Keratinocyte (primary cell): ENCODE data around the gene SLC25A30.
"Not testable (repeated sequence)": the region's sequence is repeated elsewhere in the genome, so short reads cannot be mapped to it uniquely, and the experiment has no call there.

ENCODE experiments used
- EZH2 ChIP-seq: IDR thresholded peaks from one replicate; pipeline ENCODE4 v1.6.1; 2012; ENCODE audit warnings: inconsistent platforms, mild to moderate bottlenecking, low read length, moderate library complexity
- TF ChIP-seq, protein P1 (sequence below), 3 experiments: IDR thresholded peaks in 1 of 3; conservative IDR thresholded peaks in 1 of 3; optimal IDR thresholded peaks in 1 of 3; 2 replicates in 2 of 3; 3 replicates in 1 of 3; pipeline versions ENCODE3 to v1.5.1; 2011; ENCODE audit warnings: low read length in 3 of 3, mild to moderate bottlenecking in 3 of 3, moderate library complexity in 2 of 3, control low read depth in 1 of 3, inconsistent platforms in 1 of 3; ENCODE audit not compliant: insufficient read depth in 2 of 3; ENCODE audit errors: extremely low read depth in 1 of 3

DNA sequence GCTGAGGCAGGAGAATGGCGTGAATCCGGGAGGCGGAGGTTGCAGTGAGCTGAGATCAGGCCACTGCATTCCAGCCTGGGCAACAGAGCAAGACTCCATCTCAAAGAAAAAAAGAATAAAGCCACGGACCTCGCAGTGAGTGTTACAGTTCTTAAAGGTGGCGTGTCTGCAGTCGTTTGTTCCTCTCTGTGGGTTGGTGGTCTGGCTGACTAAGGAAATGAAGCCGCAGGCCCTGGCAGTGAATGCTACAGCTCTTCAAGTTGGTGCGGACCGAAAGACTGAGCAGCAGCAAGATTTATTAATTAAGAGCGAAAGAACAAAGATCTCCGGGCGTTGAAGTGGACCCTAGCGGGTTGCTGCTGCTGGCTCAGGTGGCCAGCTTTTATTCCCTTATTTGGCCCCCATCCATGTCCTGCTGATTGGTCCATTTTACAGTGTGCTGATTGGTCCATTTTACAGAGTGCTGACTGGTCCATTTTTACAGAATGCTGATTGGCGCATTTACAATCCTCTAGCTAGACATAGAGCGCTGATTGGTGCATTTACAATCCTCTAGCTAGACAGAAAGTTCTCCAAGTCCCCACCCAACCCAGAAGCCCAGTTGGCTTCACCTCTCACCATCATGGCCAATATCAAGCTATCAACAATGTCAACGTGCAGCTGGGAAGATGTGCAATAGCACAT, 31.1 kb downstream of the SLC25A30 start:
- not testable (repeated sequence) for TF ChIP-seq EZH2
- TF ChIP-seq, protein P1, sequence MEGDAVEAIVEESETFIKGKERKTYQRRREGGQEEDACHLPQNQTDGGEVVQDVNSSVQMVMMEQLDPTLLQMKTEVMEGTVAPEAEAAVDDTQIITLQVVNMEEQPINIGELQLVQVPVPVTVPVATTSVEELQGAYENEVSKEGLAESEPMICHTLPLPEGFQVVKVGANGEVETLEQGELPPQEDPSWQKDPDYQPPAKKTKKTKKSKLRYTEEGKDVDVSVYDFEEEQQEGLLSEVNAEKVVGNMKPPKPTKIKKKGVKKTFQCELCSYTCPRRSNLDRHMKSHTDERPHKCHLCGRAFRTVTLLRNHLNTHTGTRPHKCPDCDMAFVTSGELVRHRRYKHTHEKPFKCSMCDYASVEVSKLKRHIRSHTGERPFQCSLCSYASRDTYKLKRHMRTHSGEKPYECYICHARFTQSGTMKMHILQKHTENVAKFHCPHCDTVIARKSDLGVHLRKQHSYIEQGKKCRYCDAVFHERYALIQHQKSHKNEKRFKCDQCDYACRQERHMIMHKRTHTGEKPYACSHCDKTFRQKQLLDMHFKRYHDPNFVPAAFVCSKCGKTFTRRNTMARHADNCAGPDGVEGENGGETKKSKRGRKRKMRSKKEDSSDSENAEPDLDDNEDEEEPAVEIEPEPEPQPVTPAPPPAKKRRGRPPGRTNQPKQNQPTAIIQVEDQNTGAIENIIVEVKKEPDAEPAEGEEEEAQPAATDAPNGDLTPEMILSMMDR (optimal IDR thresholded peaks at IDR 0.05 in 1 of 3, IDR thresholded peaks at IDR 0.05 in 1 of 3, conservative IDR thresholded peaks at IDR 0.05 in 1 of 3; ENCODE audit: extremely low read depth in 1 of 3, insufficient read depth in 2 of 3, low read length in 3 of 3) = not testable (repeated sequence)
